Kidney (tissue), 14 donors: ENCODE data around the gene SEMA3D. TPM values are rescaled to one million over a fixed set of nuclear protein-coding genes. Genes with fewer than 3 reads are reported as not detected.

ENCODE experiments used
- DNase-seq, 5 donors: peaks; one replicate each; pipeline ENCODE4 v3.0.0-alpha.2; 2013 to 2020
- FAIRE-seq: peaks from 2 replicates; lab custom pipeline; 2012; peaks lifted over from hg19 to GRCh38; lab: Jason Lieb, UNC
- H3K27ac ChIP-seq, 2 donors: one replicate each; pipeline ENCODE4 v1.7.0; 2013; ENCODE audit warnings: low read depth in 2 of 2, low read length in 2 of 2, inconsistent platforms in 1 of 2
- H3K27me3 ChIP-seq: one replicate; pipeline ENCODE4 v1.7.1; 2013; ENCODE audit warnings: low read length, inconsistent platforms; ENCODE audit not compliant: control insufficient read depth, insufficient read depth
- H3K36me3 ChIP-seq, 3 donors: one replicate each; pipeline versions ENCODE4 v1.7.0 to v1.7.1; 2013; ENCODE audit warnings: low read length in 3 of 3, control low read depth in 1 of 3, inconsistent platforms in 1 of 3; ENCODE audit not compliant: insufficient read depth in 3 of 3, control insufficient read depth in 2 of 3
- H3K4me1 ChIP-seq, 3 donors: one replicate each; pipeline versions ENCODE4 v1.7.0 to v1.7.1; 2013; ENCODE audit warnings: low read length in 3 of 3, inconsistent platforms in 1 of 3, low read depth in 1 of 3; ENCODE audit not compliant: control insufficient read depth in 2 of 3, insufficient read depth in 2 of 3
- H3K4me3 ChIP-seq, 3 donors: one replicate each; pipeline versions ENCODE4 v1.7.0 to v1.8.1; 2013; ENCODE audit warnings: low read length in 3 of 3, control low read depth in 1 of 3, inconsistent platforms in 1 of 3
- H3K9ac ChIP-seq, 3 donors: one replicate each; pipeline versions ENCODE4 v1.7.0 to v1.7.1; 2013; ENCODE audit warnings: low read length in 3 of 3, control low read depth in 1 of 3, inconsistent platforms in 1 of 3
- H3K9me3 ChIP-seq, 3 donors: one replicate each; pipeline versions ENCODE4 v1.7.0 to v1.7.1; 2013; ENCODE audit warnings: low read length in 3 of 3, control low read depth in 1 of 3, inconsistent platforms in 1 of 3; ENCODE audit not compliant: control insufficient read depth in 2 of 3, insufficient read depth in 1 of 3
- CTCF ChIP-seq: IDR thresholded peaks from 3 replicates; pipeline ENCODE4 v1.5.1; 2012; ENCODE audit warnings: mild to moderate bottlenecking, moderate library complexity, borderline replicate concordance; ENCODE audit not compliant: insufficient read depth; ENCODE audit errors: extremely low read depth
- intact Hi-C: fragments of 100-400 bp; cut with DNase I; formaldehyde crosslinking; loops from one replicate; pipeline ENCODE4 v1.11.1; 2022
- polyA plus RNA-seq: library from polyadenylated mRNA; stranded (reverse); fragments of 350-450 nt; fragmentation: Illumina TruSeq; extraction: RNeasy Lipid Tissue Mini Kit (QIAGEN cat#74804); gene quantifications from one replicate; pipeline ENCODE4 v1.2.3, GENCODE V29; 2014; ENCODE audit warnings: low read depth, low replicate concordance; ENCODE audit not compliant: insufficient read depth
- total RNA-seq: library from RNA; stranded (reverse); fragmentation: NEBNext Ultra II Directional; extraction: Animal tissue kit (Norgen Biotek cat#: 25700); gene quantifications from one replicate; pipeline ENCODE4 v1.2.1, GENCODE V29; 2021
- donor health status: control.
- donor health status: control.
- donor health status: control.
- donor health status: control.
- donor health status: control.
- donor health status: DM: yes; HTN: yes; CAD: no.
- donor health status: Normal renal cell carcinoma (clear cell type).

The SEMA3D gene
- total and polyA plus RNA-seq, 2 donors from 2014 or later, result 0.82 to 17.5 TPM

- Histone ChIP-seq H3K4me1 (no peaks in the 10 kb centered on the region), H3K27ac (no peak overlapping the region), H3K27me3 (no peaks in the 10 kb centered on the region), H3K4me3 (no peak overlapping the region), H3K36me3 (no peaks in the 10 kb centered on the region), H3K9ac (no peak overlapping the region), H3K9me3 (no peaks in the 10 kb centered on the region)
- FAIRE-seq, result no peak
- no peak for DNase-seq
- TF ChIP-seq CTCF, result no peak
- intact Hi-C loops, result no loop called here
These were observed 201.6 kb downstream of the SEMA3D start for GRCh38 chr7:84985073-84985784.

- H3K27me3 ChIP-seq, result no peaks in the 10 kb centered on the region
- no peaks in the 10 kb centered on the region for H3K4me1 ChIP-seq
- TF ChIP-seq CTCF, result no peak
These were observed 204.7 kb downstream of the SEMA3D start for GRCh38 chr7:84982199-84982598.

GRCh38 chr7:84981055-84981976 lies 205.5 kb downstream of the SEMA3D start:
- no peaks in the 10 kb centered on the region for H3K27me3 ChIP-seq
- no peaks in the 10 kb centered on the region for H3K9me3 ChIP-seq
- no peak overlapping the region for H3K9ac ChIP-seq
- intact Hi-C loops, result no loop called here
- no peak for TF ChIP-seq CTCF
- H3K4me3 ChIP-seq, result no peak overlapping the region
- no peak for DNase-seq
- no peak for FAIRE-seq
- H3K27ac ChIP-seq, result no peak overlapping the region
- H3K36me3 ChIP-seq, result no peaks in the 10 kb centered on the region
- H3K4me1 ChIP-seq, result no peaks in the 10 kb centered on the region

More at GRCh38 chr7:84982199-84982598, 204.7 kb downstream of the SEMA3D start:
- intact Hi-C loops, result no loop called here
- Histone ChIP-seq H3K36me3 (no peaks in the 10 kb centered on the region), H3K9ac (no peak overlapping the region), H3K4me3 (no peak overlapping the region), H3K9me3 (no peaks in the 10 kb centered on the region), H3K27ac (no peak overlapping the region)
- DNase-seq, result no peak
- no peak for FAIRE-seq
